HG03378 (cell line): ENCODE results near the gene KCNAB1.
"Not testable (repeated sequence)": the region's sequence is repeated elsewhere in the genome, so short reads cannot be mapped to it uniquely, and the experiment has no call there.

ENCODE experiments used
- ATAC-seq: cut with Tn5 transposase; IDR thresholded peaks from one replicate; pipeline ENCODE4 v1.9.1; 2021; ENCODE audit warnings: mild to moderate bottlenecking, moderate library complexity; ENCODE audit not compliant: unreplicated experiment

Gene KCNAB1

DNA sequence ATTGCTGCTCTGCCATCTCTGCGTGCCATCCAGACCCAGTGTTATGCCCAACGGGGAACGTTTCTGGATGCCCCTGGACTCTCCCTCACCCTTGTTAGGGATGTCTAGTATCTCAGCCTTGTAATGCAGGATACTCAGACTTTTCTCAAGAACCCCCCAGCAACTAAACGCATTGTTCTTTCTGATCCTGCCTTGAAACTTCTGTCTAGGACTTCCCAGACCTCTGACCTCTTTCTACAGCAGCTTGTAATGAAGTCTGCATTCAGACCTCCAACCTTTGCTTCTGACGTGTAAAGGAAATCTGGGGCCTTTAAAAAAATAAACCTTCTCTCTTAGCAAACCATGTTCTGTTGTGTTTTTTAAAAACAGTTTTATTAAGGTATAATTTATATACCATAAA is 139.5 kb downstream of the KCNAB1 start:
- no peak for ATAC-seq

DNA sequence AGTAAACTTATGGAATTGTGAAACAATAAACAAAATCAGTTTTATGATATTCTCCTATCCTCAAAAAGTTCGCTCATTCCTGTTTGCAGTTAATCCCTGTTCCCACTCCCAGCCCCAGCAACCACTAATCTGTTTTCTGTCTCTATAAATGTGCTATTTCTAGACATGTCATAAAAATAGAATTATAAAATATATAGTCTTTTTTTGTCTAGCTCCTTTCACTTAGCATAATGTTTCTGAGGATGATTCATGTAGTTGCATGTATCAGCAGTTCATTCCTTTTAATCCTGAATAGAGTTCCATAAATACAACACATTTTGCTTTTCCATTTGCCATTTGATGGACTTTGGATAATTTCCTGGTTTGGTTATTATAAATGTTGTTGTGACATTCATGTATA is 140.0 kb downstream of the KCNAB1 start:
- ATAC-seq: no peak

DNA sequence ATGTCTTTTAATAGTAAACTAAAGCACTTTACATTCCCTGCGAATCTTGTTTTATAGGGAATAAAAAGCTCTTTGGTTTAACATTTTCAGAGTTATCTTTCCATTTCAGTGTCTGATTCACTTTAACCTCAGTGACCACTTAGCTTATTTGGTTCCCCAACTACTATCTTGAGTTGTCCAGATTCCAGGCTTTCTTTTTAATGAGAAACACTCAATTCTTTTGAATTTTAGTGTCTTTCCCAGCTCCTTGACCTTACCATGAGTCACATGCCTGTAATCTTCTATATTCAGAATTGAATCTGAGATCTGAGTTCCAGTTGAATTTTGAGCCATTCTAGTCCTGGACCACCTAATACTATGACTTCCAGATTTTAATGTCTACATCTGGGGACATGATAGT is 144.4 kb downstream of the KCNAB1 start:
- ATAC-seq: no peak

DNA sequence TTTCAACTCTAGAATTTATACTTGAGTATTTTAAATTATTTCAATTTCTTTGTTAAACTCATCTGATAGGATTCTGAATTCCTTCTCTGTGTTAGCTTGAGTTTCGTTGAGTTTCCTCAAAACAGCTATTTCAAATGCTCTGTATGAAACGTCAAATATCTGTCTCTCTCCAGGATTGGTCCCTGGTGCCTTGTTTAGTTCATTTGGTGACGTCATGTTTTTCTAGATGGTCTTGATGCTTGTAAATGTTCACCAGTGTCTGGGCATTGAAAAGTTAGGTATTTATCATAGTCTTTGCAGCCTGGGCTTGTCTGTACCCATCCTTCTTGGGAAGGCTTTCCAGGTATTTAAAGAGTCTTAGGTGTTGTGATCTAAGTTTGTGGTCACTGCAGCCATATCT is 151.1 kb downstream of the KCNAB1 start:
- ATAC-seq: no peak

DNA sequence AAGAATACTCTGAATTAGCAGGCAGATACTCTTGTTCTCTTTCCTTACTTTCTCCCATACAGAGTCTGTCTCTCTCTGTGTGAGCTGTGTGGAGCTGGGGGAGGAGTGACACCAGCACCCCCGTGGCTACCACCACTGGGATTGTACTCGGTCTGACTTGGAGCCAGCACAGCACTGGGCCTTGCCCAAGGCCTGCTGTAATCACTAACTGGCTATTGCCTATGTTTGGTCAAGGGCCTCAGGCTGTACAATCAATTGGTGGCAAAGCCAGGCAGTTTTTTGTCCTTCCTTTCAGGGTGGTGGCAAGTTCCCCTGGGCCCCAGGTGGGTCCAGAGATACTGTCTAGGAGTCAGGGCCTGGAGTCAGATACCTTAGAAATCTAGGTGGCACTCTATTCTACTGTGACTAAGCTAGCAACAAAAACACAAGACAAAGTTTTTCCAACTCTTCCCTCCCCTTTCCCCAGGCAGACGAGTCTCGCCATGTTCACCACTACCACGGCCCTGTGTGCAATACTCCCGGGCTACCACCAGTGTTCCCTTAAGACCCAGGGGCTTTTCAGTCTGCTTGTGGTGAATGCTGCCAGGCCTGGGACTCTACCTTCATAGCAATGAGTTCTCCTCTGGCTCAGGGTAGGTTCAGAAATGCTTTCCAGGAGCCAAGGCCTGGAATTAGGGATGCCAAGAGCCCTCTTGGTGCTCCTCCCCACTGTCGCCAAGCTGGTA is 151.8 kb downstream of the KCNAB1 start:
- ATAC-seq: no peak

DNA sequence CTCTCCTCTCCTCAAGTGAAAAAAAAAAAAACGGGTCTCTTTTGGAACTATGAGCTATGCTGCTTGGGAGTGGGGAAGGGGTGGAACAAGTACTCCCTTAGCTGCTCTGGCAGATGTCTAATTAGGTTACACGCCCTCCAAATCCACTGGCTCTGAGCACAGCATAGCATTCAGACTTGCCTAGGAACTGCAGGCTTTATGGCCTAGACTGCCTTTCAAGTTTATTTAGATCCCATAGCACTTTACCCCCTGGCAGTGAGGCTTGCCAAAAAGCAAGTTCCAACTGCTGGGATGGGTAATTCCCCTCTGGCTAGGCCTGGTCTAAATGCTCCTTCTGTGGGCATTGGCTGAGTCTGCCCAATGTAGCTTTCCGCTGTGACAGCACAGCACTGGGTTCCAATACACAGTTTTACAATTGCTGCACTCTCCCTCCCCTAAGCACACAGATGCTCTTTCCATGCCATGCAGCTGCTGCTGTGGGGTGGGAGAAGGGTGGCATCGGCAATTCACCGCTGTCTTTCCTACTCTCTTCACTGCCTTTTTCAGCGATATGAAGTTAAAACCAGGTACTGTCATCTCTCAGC is 152.8 kb downstream of the KCNAB1 start:
- ATAC-seq: no peak

DNA sequence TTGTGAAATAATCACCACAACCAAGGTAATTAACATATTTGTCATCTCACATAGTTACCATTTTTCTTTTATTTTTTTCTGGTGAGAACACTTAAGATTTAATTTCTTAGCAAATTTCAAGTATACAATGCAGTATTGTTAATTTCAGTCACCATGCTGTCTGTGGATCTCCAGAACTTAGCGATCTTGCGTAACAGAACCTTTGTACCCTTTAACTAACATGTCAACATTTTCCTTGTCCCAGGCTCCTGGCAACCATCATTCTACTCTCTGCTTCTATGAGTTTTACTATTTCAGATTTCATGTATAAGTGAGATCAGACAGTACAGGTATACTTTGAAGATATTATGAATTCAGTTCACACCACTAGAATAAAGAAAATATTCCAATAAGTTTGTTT is 154.4 kb downstream of the KCNAB1 start:
- no peak for ATAC-seq

DNA sequence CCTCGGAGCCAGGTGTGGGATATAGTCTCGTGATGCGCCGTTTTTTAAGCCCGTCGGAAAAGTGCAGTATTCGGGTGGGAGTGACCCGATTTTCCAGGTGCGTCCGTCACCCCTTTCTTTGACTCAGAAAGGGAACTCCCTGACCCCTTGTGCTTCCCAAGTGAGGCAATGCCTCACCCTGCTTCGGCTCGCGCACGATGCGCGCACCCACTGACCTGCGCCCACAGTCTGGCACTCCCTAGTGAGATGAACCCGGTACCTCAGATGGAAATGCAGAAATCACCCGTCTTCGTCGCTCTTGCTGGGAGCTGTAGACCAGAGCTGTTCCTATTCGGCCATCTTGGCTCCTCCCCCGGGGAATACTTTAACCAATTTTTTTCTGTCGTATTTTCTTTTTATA is 164.3 kb downstream of the KCNAB1 start:
- not testable (repeated sequence) for ATAC-seq

DNA sequence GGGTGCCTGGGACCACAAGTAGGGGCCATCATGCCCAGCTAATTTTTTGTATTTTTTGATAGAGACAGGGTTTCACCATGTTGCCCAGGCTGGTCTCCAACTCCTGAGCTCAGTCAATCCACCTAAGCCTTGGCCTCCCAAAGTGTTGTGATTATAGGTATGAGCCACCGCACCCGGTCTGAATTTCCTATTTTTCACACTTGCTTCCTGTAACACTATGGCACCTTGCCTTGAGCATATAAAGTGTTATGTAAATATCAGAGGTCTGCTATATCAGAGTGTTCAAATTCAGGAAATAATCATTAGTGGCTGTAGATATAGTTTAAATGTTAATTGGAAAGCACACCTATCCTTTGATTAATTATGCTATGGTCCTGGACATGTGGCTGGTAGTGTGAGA is 165.2 kb downstream of the KCNAB1 start:
- no peak for ATAC-seq

DNA sequence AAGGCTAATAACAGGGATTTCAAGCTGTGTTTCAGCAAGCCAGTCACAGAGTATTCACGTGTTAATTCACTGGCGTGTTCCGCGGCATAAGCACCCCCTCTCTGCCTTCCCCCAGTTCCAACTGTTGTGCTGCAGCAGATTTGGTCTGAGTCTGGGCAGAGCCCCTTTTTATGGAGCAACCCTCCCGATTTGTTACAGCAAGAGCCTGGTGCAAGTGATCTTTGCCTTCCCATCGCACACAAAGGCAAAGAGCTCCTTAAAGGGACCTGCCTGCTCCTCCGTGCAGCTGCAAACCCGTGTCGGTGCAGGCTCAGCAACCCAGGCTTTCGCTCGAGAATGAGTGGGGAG is 170.5 kb downstream of the KCNAB1 start:
- ATAC-seq: no peak

DNA sequence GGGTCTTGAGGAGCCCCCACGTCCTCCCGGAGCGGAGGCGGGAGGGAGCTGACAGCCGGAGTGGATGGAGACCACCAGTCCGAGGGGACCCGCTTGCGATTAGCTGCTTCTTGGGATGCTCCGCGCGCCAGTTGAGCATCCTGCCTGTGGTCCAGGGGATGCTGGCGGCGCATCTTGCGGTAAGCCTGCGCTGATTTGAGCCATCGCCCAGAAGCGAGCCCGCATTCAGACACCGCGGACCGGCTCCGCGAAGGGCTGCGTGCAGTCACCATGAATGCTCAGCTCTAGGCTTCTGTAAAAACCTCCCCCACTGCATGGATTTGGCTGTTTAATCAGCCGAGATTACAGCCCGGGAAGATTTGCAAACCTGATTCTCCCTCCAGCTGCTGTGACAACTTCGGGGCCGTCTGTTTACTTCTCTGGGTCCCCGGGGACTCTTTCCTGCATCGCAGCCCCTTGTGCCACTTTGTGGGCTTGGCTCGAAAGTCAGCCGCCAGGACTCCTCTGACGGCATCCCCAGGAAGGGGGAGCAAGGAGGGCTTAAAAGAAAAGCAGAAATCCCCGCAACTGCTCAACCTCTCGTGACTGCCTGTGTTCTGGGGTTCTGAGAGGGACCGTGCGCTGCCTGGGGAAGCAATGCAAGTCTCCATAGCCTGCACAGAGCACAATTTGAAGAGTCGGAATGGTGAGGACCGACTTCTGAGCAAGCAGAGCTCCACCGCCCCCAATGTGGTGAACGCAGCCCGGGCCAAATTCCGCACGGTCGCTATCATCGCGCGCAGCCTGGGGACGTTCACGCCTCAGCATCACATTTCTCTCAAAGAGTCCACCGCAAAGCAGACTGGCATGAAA is 171.1 kb downstream of the KCNAB1 start:
- ATAC-seq: no peak

DNA sequence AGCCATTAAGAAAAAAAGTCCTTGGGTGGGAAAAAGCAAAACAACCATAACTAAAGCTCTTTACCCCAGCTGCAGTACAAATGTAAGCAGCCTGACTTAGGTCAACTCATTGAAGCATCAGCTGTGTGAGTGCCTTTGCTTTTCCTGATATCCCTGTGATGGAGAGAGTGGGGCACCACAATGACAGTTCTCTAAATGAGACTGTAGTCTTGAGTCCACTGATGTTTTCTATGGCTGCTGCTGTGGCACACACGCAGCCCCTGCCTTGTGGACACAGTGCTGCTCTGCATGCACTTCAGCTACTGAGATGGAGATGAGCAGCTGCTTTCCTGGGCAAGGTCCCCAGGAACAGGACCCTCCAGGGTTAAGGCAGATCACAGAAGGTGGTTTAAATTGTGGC is 173.2 kb downstream of the KCNAB1 start:
- no peak for ATAC-seq

DNA sequence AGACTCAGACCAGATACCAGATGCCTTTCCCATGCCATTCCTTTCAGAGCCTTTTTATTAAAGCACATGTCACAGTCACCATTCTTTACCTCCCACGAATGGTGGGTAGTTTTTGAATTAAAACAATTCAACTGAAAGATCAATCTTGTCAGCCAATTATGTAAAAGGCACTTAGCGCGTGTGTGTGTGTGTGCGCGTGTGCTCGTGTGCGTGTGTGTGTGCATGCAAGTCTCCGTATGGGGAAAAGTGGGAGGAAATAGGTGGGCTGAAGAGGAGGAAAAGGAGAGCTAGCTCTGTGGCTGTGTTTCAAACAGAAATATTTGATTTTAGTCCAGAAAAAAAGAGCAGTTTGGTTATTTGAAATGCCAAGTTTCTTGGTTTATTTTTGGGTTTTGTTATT is 177.2 kb downstream of the KCNAB1 start:
- no peak for ATAC-seq

DNA sequence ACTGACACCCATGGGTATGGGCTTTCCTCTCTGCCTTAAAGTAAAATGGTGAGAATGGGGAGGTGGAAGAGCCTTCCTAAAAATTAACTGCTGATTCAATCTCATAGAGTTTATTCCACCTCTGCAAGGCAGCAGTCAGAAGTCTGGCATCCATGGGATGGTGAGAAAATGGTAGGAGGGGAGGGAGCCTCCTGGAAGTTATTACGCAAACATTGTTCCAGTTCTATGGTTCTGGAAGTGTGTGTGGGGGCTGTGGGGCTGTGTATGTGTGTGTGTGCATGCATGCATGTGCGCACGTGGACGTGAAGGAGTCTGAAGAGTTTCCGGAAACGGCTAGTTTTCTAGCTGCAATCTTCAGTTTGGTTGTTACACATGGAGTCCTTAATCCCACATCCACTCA is 177.6 kb downstream of the KCNAB1 start:
- no peak for ATAC-seq

DNA sequence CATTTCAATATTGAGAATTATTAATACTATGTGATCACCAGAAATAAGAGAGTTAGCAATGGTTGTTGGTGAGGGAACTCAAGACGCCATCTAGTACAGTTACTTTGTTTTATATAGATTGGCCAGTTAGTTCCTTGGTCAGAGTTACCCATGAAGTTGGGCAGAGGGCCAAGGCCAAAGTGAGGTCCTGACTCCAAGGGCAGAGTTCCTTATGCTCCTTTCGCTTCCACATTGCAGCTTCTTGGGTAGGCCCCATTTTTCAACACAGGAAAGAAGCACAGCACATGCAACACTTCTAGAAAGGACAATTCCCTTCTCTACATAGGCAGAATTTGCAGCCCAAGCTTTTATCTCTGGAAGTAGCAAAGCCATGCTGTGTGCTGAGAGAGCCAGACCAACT is 178.6 kb downstream of the KCNAB1 start:
- no peak for ATAC-seq

DNA sequence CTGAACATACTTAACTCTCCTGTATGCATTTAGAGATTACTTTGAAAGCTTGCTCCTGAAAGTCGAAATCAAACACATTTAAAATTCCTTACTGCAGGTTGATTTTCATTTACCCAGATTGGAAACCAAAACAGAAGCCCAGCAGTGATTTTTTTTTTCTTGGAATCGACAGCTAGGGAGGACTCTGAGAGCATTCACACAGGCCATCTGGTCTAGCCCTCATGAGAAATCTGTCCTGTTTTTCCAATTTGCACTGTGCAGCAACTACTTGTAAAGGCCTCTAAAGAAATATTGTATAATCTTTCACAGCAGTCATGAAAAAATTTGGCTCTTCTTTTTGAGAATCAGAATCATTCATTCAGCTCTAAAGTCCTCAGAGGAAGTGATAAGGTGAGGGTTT is 179.2 kb downstream of the KCNAB1 start:
- no peak for ATAC-seq

DNA sequence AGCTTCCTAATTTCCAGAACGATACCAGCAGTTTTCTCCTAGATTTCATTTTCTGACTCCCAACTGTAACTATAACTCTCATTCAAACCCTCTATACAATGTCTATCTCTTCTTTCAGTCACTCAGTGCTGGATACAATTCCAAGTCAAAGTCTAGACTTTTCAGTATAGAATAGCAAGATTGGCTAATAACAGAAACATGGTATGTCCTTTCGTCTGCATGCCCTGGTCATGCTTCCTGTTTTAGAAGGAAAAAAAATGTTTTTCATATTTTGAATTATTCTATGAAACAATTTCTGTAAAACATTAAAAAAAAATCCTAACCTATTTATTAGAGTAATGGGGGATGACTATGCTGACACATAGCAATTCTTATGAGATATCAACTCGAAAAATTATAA is 180.0 kb downstream of the KCNAB1 start:
- ATAC-seq: no peak

DNA sequence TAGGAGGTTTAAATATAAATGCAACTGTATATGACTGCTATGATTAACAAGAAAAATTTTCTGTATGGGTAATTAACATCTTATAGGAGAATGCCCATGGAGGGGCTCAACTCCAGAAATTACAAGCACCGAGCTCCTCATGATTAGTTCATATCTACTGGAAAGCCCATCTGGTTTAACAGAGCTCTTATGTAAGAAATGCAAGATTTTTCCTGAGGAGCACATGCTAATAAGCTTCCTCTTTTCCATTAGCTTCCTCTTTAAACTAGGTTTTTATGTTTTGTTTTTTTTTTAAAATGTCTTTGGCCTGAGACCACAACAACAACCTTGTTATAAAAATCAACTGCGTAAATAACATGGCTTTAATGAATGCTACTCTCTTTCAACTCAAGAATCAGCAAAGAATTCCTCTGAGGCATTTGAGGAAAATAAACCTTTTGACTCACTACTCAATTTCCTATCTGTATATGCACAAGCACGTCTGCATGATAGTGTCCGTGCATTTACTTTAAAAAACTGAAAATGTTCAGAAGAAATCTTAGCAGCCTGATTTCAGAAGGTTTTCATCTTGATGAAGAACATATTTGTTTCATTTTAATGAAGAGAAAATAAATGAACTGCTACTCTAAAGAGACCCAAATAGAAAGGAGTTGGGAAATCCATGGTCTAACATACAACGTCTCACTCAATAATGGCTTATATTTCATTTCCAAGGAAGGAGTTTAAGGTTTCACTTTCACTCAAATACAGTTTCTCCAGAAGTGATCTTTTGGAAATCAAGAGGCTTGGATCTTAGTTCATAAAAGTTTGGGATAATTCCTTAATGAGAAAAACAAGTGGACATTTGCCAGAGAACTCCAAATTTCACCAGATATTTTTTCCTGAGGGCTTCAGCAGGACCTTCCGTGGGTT is 180.8 kb downstream of the KCNAB1 start:
- ATAC-seq: no peak

DNA sequence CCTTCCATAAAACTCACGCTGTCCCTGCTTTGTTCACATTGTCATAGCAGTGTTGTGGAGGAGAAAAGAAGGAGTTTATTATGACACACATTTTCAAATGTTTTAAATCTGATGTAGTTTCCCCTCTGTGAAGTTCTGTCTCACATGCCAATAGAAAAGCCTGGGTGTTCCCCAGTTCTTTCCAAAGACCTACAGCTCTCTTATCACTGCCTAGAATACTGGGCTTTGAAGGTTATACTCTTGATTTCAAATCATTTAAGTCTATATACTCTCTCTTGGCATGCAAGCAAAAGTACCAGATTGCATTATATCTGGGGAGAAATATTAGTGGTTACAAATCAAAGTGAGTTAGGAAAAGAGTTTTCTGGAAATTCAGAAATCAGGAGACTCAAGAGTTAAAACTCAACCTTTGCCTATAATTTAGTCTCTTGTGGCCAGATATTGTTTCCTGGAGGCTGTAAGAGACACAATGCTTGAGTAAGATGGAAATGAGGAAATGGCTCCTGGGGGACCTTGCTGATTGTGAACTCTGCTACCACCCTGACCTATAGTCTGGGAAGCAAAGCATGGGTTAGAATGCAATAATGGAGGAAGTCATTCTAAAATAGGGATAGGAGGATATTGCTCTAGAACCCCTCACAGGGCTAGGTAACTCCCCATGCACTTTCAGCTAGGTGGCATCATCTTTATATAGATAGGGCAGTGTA is 182.8 kb downstream of the KCNAB1 start:
- no peak for ATAC-seq

DNA sequence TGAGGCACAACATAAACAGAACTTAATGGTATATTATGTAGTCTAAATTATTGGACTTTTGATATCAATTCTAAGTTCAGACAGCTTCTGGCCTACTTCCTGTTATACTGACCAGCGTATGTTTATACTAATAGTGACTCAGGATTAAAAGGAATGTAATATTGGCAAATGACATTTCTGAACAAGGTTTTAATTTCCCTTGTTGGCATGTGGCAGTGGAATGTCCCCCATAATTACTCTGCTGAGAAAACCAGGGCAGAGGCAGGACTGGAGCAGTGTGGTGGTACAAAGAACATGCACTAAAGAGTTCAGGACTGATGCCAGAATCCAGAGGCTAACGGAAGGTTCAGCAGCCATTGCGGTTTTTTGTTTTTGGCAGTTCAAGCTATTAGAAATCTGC is 184.0 kb downstream of the KCNAB1 start:
- ATAC-seq: no peak

DNA sequence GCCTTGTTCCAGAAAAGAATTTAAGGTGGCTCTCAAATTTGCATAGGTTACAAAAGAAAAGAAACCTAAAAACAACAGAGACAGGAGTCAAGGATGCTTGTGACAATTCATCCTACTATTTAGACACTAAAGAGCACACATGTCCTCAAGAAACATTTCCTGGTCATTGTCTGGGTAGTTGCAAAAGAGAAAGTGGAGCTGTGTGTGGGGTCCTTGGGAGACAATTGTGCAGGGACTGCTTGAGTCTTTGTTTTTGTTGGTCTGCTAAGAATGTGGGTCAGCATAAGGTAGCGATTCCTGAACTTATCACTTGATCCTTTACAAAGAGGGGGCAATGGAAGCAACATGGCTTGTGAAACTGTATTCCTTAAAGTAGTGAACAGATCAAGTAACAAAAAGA is 185.3 kb downstream of the KCNAB1 start:
- ATAC-seq: no peak
